Measurements from ENCODE around the gene FSTL5. TPM values are rescaled to one million over a fixed set of nuclear protein-coding genes. Genes with fewer than 3 reads are reported as not detected.

Gene FSTL5
- total RNA-seq, 4 donors from 2014 or later: 0.33 to 1.1 TPM; not detected in 2

- Histone ChIP-seq H3K27ac (no peak overlapping the region), H3K4me3 (replicated peaks in 1 of 3) (no peak overlapping the region), H3K27me3 (no peaks in the 10 kb centered on the region), H3K36me3 (no peaks in the 10 kb centered on the region), H3K9me3 (no peaks in the 10 kb centered on the region), H3K4me1 (no peaks in the 10 kb centered on the region)
- DNase-seq: no peak
- intact Hi-C loops (cut with DNase I): no loop called here
- 64 to 67% methylated on average over 2 of the region's 2 CpGs for WGBS, 2 donors
- TF ChIP-seq CTCF (IDR thresholded peaks at IDR 0.05) (no peak), POLR2A (IDR thresholded peaks at IDR 0.05) (no peak)
These were observed 145.9 kb downstream of the FSTL5 start for GRCh38 chr4:162017863-162018262.

GRCh38 chr4:162016991-162017390 lies 146.8 kb downstream of the FSTL5 start:
- TF ChIP-seq POLR2A (IDR thresholded peaks at IDR 0.05) (no peak), CTCF (IDR thresholded peaks at IDR 0.05) (no peak)
- intact Hi-C loops (cut with DNase I): no loop called here
- Histone ChIP-seq H3K4me1 (no peaks in the 10 kb centered on the region), H3K27me3 (no peaks in the 10 kb centered on the region), H3K27ac (no peak overlapping the region), H3K36me3 (no peaks in the 10 kb centered on the region), H3K9me3 (no peaks in the 10 kb centered on the region), H3K4me3 (replicated peaks in 1 of 3) (no peak overlapping the region)
- no peak for DNase-seq
- WGBS, 2 donors: 91 to 94% methylated on average over 2 of the region's 2 CpGs

DNA sequence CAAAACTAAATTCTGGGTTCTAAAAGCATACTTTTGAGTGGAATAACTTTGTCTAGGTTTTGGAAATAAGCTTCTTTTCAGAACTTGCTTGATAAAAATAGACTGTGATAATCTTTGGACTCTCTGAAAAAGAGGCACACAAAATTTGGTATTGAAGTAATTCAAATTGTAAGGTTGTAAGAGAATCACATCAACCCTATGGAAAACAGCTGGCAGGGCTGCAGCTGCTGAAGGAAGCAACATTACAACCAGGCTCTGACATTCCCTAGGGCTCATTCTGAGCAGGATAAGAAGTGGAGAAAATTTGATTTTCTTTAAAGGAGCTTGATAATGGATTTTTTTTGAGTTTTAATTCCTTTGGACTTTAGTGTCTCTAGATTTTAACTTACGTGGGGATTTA lies 147.6 kb downstream of the FSTL5 start:
- no peak overlapping the region for H3K27ac ChIP-seq
- intact Hi-C loops (cut with DNase I): no loop called here
- no peaks in the 10 kb centered on the region for H3K4me1 ChIP-seq
- H3K9me3 ChIP-seq: no peaks in the 10 kb centered on the region
- 0% methylated on average over 1 of the region's 1 CpG for WGBS, 2 donors
- H3K27me3 ChIP-seq: no peaks in the 10 kb centered on the region
- DNase-seq: no peak
- no peak overlapping the region for H3K4me3 ChIP-seq (replicated peaks in 1 of 3)
- no peaks in the 10 kb centered on the region for H3K36me3 ChIP-seq
- TF ChIP-seq CTCF (IDR thresholded peaks at IDR 0.05) (no peak), POLR2A (IDR thresholded peaks at IDR 0.05) (no peak)

DNA sequence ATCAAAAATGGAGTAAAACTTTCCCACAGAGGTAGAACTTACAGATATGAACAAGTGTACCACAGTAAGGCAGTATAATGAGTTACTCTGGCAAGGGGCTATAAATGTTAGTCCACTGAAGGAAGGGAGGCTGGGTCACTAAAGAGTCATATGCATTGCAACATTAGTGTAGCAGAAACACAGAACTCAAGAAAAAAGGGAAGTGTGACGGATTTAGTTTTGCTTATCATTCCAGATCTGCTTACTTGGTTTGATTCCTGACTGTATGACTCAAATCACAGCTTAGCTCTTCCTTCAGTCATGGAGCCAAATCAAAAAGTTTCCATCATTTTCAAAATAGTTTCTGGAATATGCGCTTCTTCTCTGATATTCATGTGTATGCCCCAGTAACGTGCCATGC lies 148.7 kb downstream of the FSTL5 start:
- no peak for DNase-seq
- Histone ChIP-seq H3K27ac (no peak overlapping the region), H3K4me1 (no peaks in the 10 kb centered on the region), H3K36me3 (no peaks in the 10 kb centered on the region), H3K27me3 (no peaks in the 10 kb centered on the region), H3K9me3 (no peaks in the 10 kb centered on the region), H3K4me3 (replicated peaks in 1 of 3) (no peak overlapping the region)
- TF ChIP-seq POLR2A (IDR thresholded peaks at IDR 0.05) (no peak), CTCF (IDR thresholded peaks at IDR 0.05) (no peak)
- WGBS, 2 donors: 76 to 89% methylated on average over 3 of the region's 3 CpGs
- intact Hi-C loops (cut with DNase I): no loop called here

GRCh38 chr4:162011089-162011488 lies 152.7 kb downstream of the FSTL5 start:
- H3K4me1 ChIP-seq: no peaks in the 10 kb centered on the region
- 74 to 76% methylated on average over 2 of the region's 2 CpGs for WGBS, 2 donors
- TF ChIP-seq POLR2A (IDR thresholded peaks at IDR 0.05) (no peak), CTCF (IDR thresholded peaks at IDR 0.05) (no peak)
- intact Hi-C loops (cut with DNase I): no loop called here
- no peaks in the 10 kb centered on the region for H3K36me3 ChIP-seq
- H3K9me3 ChIP-seq: no peaks in the 10 kb centered on the region
- H3K27me3 ChIP-seq: no peaks in the 10 kb centered on the region
- no peak overlapping the region for H3K27ac ChIP-seq
- H3K4me3 ChIP-seq (replicated peaks in 1 of 3): no peak overlapping the region
- no peak for DNase-seq
